Caco-2 (cell line): ENCODE results near the gene SGCG. TPM values are rescaled to one million over a fixed set of nuclear protein-coding genes. Genes with fewer than 3 reads are reported as not detected.

Experiments used
- BruUV-seq: library from RNA; stranded (reverse); fragments of 400-500 nt; replicated peaks from 2 replicates; lab custom pipeline; 2021; lab: Mats Ljungman, UMichigan
- CTCF ChIA-PET: fragments of 300-600 bp; sonication (Branson Sonifier 250); formaldehyde crosslinking; loops from one replicate; lab custom pipeline; 2022; ENCODE audit warnings: antibody characterized with exemption; lab: Charles Lee
- POLR2A ChIA-PET: fragments of 300-600 bp; sonication (Branson Sonifier 250); formaldehyde crosslinking; loops from one replicate; lab custom pipeline; 2022; ENCODE audit warnings: antibody characterized with exemption; lab: Charles Lee
- DNase-seq, 2 experiments: peaks; one replicate each; pipeline versions ENCODE4 v3.0.0 to v3.0.0-alpha.2; 2020 to 2022
- H3K27me3 ChIP-seq: replicated peaks from 2 replicates; pipeline ENCODE4 v1.6.0; 2011; ENCODE audit warnings: low read length; ENCODE audit not compliant: control insufficient read depth, insufficient read depth
- H3K36me3 ChIP-seq: 2 replicates; pipeline ENCODE4 v1.5.1; 2011; ENCODE audit warnings: low read length; ENCODE audit not compliant: control insufficient read depth, insufficient read depth
- H3K4me1 ChIP-seq: fragments of 250-450 bp; sonication (Bioruptor Pico); 2 replicates; pipeline ENCODE4 v1.5.1; 2020; ENCODE audit warnings: mild to moderate bottlenecking
- H3K4me3 ChIP-seq: 2 replicates; pipeline ENCODE4 v1.5.1; 2011; ENCODE audit warnings: low read depth, mild to moderate bottlenecking, control low read depth, low read length
- H3K9me3 ChIP-seq: fragments of 250-450 bp; sonication (Bioruptor Pico); 2 replicates; pipeline ENCODE4 v1.5.1; 2020; ENCODE audit warnings: mild to moderate bottlenecking, moderate library complexity
- H3K27ac Mint-ChIP-seq: one replicate; pipeline ENCODE4 v1.8.0; 2022; ENCODE audit warnings: mixed read lengths; ENCODE audit not compliant: unreplicated experiment
- H3K27me3 Mint-ChIP-seq: one replicate; pipeline ENCODE4 v1.8.0; 2022; ENCODE audit warnings: mixed read lengths; ENCODE audit not compliant: insufficient read depth, unreplicated experiment
- H3K36me3 Mint-ChIP-seq: one replicate; pipeline ENCODE4 v1.8.0; 2022; ENCODE audit warnings: mild to moderate bottlenecking, mixed read lengths; ENCODE audit not compliant: insufficient read depth, unreplicated experiment
- H3K4me1 Mint-ChIP-seq: one replicate; pipeline ENCODE4 v1.8.0; 2022; ENCODE audit warnings: low read depth, mixed read lengths; ENCODE audit not compliant: unreplicated experiment
- H3K4me3 Mint-ChIP-seq: one replicate; pipeline ENCODE4 v1.8.0; 2022; ENCODE audit warnings: mild to moderate bottlenecking, moderate library complexity, mixed read lengths; ENCODE audit not compliant: unreplicated experiment
- H3K9me3 Mint-ChIP-seq: one replicate; pipeline ENCODE4 v1.8.0; 2022; ENCODE audit warnings: mixed read lengths; ENCODE audit not compliant: unreplicated experiment
- CTCF ChIP-seq, 2 experiments: fragments of 200-600 bp in 1 of 2; IDR thresholded peaks; 1 replicate in 1 of 2; 2 replicates in 1 of 2; pipeline versions ENCODE4 v1.5.1 to v1.8.0; 2011 to 2022; ENCODE audit warnings: antibody characterized with exemption in 1 of 2, control low read depth in 1 of 2, inconsistent platforms in 1 of 2, low read depth in 1 of 2, low read length in 1 of 2, mild to moderate bottlenecking in 1 of 2, moderate library complexity in 1 of 2; ENCODE audit not compliant: insufficient read depth in 1 of 2, severe bottlenecking in 1 of 2, unreplicated experiment in 1 of 2
- intact Hi-C: fragments of 100-400 bp; cut with micrococcal nuclease; formaldehyde crosslinking; loops from one replicate; pipeline ENCODE4 v1.10.0; 2022; ENCODE audit not compliant: unreplicated experiment
- total RNA-seq: library from RNA; stranded (reverse); gene quantifications from 2 replicates; pipeline ENCODE4 v1.2.3, GENCODE V29; 2022

The SGCG gene
- total RNA-seq, 1 experiment from 2014 or later, result not detected

GRCh38 chr13:23330356-23330755 lies 149.6 kb downstream of the SGCG start:
- no peaks in the 10 kb centered on the region; the same call in 1 of the 2 replicates for H3K27me3 ChIP-seq
- H3K4me3 Mint-ChIP-seq, result no peak overlapping the region
- no peaks in the 10 kb centered on the region for H3K36me3 ChIP-seq
- no TSS peak for BruUV-seq
- POLR2A ChIA-PET, result no interaction called here
- DNase-seq, result no peak
- H3K36me3 Mint-ChIP-seq, result no peaks in the 10 kb centered on the region
- H3K4me1 ChIP-seq, result no peaks in the 10 kb centered on the region
- peaks cover 9% of the 10 kb centered on the region for H3K9me3 Mint-ChIP-seq
- no peaks in the 10 kb centered on the region for H3K4me1 Mint-ChIP-seq
- no peaks in the 10 kb centered on the region; the same call in 1 of the 2 replicates for H3K9me3 ChIP-seq
- H3K27ac Mint-ChIP-seq, result no peak overlapping the region
- H3K27me3 Mint-ChIP-seq, result peaks cover 13% of the 10 kb centered on the region
- TF ChIP-seq CTCF (IDR thresholded peaks at IDR 0.05; ENCODE audit: insufficient read depth in 1 of 2, low read depth in 1 of 2, low read length in 1 of 2, severe bottlenecking in 1 of 2, unreplicated experiment in 1 of 2), result no peak
- CTCF ChIA-PET, result no interaction called here
- intact Hi-C loops, result no loop called here
- no peak overlapping the region for H3K4me3 ChIP-seq

- CTCF ChIA-PET, result no interaction called here
- no peak overlapping the region for H3K4me3 Mint-ChIP-seq
- no peaks in the 10 kb centered on the region for H3K36me3 Mint-ChIP-seq
- Histone ChIP-seq H3K9me3 (no peaks in the 10 kb centered on the region), H3K4me3 (no peak overlapping the region), H3K4me1 (0 out of 2 replicates have a peak, but pooled peaks cover 6% of the 10 kb centered on the region), H3K27me3 (no peaks in the 10 kb centered on the region), H3K36me3 (no peaks in the 10 kb centered on the region)
- no peaks in the 10 kb centered on the region for H3K27me3 Mint-ChIP-seq
- intact Hi-C loops, result no loop called here
- no peaks in the 10 kb centered on the region for H3K4me1 Mint-ChIP-seq
- H3K9me3 Mint-ChIP-seq, result no peaks in the 10 kb centered on the region
- no TSS peak for BruUV-seq
- no peak for TF ChIP-seq CTCF (IDR thresholded peaks at IDR 0.05; ENCODE audit: insufficient read depth in 1 of 2, low read depth in 1 of 2, low read length in 1 of 2, severe bottlenecking in 1 of 2, unreplicated experiment in 1 of 2)
- POLR2A ChIA-PET, result no interaction called here
- no peak for DNase-seq
- no peak overlapping the region for H3K27ac Mint-ChIP-seq
These were observed 158.4 kb downstream of the SGCG start for GRCh38 chr13:23339225-23339624.

- H3K9me3 Mint-ChIP-seq, result no peaks in the 10 kb centered on the region
- POLR2A ChIA-PET, result no interaction called here
- H3K27me3 Mint-ChIP-seq, result no peaks in the 10 kb centered on the region
- H3K36me3 ChIP-seq, result no peaks in the 10 kb centered on the region
- H3K4me3 ChIP-seq, result no peak overlapping the region
- TF ChIP-seq CTCF (IDR thresholded peaks at IDR 0.05; ENCODE audit: insufficient read depth in 1 of 2, low read depth in 1 of 2, low read length in 1 of 2, severe bottlenecking in 1 of 2, unreplicated experiment in 1 of 2), result no peak
- H3K4me3 Mint-ChIP-seq, result no peak overlapping the region
- CTCF ChIA-PET, result no interaction called here
- no peaks in the 10 kb centered on the region for H3K9me3 ChIP-seq
- H3K27ac Mint-ChIP-seq, result no peak overlapping the region
- peaks cover 23% of the 10 kb centered on the region for H3K4me1 ChIP-seq
- H3K36me3 Mint-ChIP-seq, result peaks cover 6% of the 10 kb centered on the region
- H3K4me1 Mint-ChIP-seq, result peaks cover 7% of the 10 kb centered on the region
- no peaks in the 10 kb centered on the region for H3K27me3 ChIP-seq
- no TSS peak for BruUV-seq
- intact Hi-C loops, result no loop called here
- DNase-seq, result no peak
These were observed 164.3 kb downstream of the SGCG start for GRCh38 chr13:23344931-23345595.
